NCI-H1417 treated with DMSO at 0.1 percent for 48 hours (cell line): Measurements from ENCODE around the gene ACVR2B.

ENCODE experiments used
- DNase-seq: peaks from one replicate; lab custom pipeline; 2025; lab: John Stamatoyannopoulos, UW

ACVR2B gene

GRCh38 chr3:38533285-38533976 is 79.7 kb downstream of the ACVR2B start:
- DNase-seq, result no peak

DNA sequence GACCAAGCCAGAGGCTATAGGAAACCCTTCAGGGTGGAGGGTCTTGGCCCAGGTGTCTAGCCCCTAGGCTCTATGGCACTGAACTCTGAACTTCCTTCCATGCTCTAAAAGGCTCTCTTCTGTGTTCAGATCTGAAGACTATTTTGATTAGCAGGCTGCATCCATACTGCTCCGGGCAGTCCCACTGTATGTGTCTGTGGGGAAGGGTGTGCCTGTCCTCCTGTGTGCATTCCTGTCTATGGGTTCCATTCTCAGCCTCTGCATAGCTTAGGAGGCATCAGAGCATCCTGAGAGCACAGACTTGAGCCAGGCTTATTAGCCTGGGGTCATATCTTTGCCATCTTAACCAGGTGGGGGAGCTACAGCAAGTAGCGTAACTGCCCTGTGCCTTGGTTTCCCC is 80.5 kb downstream of the ACVR2B start:
- no peak for DNase-seq

- DNase-seq, result no peak
Observed at GRCh38 chr3:38534604-38535003, 80.9 kb downstream of the ACVR2B start.

GRCh38 chr3:38536671-38537070 is 83.0 kb downstream of the ACVR2B start:
- DNase-seq, result no peak

DNA sequence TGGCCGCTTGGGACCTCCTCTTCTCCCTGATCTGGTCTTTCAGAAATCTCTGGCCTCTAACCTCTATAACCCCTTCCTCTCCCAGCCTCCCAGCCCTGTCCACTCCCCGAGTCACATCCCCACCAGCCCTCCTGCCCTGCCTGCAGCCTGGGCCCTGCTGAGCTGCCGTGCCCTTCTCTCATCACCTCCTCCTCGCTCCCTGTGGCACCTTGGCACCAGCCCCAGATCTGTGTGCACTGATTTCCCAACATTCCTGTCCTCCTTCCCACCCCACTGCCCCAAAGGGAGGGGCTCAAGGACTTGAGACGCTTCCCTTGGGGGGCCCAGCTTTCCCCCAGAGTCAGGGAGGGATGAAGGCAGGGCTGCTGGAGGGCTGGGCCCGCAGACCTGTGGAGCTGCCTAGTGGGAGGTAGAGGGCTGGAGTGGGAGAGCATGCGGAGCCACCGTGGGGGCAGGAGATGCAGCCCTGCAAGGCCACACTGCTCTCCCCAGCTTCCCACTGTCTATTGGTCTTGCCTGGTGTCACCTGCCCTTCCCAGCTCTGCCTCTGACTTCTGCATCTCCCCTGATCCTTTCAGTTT is 85.2 kb downstream of the ACVR2B start:
- DNase-seq, result no peak

DNA sequence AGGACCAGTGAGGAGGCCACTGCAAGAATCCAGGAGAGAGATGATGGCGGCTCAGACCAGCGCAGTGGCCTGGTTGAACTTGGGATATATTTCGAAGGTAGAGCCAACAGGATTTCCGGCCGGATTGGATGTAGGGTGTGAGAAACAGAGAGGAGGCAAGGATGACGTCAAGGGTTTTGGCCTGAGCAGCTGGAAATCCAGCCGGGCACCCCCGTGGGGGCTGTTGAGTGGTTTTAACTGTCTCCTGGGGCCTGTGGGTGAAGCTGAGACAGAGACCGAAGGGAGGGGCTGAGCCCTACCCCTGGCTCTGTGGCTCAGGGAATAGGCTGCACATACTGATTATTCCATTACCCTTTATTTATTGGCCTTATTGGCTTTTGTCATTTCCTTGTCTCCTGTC is 88.1 kb downstream of the ACVR2B start:
- no peak for DNase-seq
